Panc1 (cell line): ENCODE measurements around the gene HTR4.

Source experiments
- CTCF ChIP-seq: fragments of 450-650 bp; IDR thresholded peaks from 2 replicates; pipeline ENCODE4 v1.5.1; 2017; ENCODE audit warnings: mild to moderate bottlenecking
- POLR2AphosphoS5 ChIP-seq: IDR thresholded peaks from 2 replicates; pipeline ENCODE4 v1.6.1; 2012; ENCODE audit warnings: mild to moderate bottlenecking, low read depth, low read length, moderate library complexity

GRCh38 chr5:148660346-148660660 is 6.0 kb upstream of the HTR4 start:
- TF ChIP-seq CTCF = no peak
- TF ChIP-seq POLR2AphosphoS5 = no peak
